WERI-Rb-1 (cell line): Measurements from ENCODE around the gene NFASC.

ENCODE experiments used
- DNase-seq: peaks from one replicate; pipeline ENCODE4 v3.0.0-alpha.2; 2020
- H3K27ac ChIP-seq: fragments of 250-450 bp; sonication (Bioruptor Pico); 2 replicates; pipeline ENCODE4 v1.5.1; 2020; ENCODE audit warnings: mild to moderate bottlenecking, moderate library complexity
- H3K27me3 ChIP-seq: fragments of 250-450 bp; sonication (Bioruptor Pico); 2 replicates; pipeline ENCODE4 v1.5.1; 2021; ENCODE audit warnings: mild to moderate bottlenecking, low read depth, moderate library complexity; ENCODE audit not compliant: insufficient read depth, severe bottlenecking
- H3K36me3 ChIP-seq: fragments of 250-450 bp; sonication (Bioruptor Pico); 2 replicates; pipeline ENCODE4 v1.5.1; 2020; ENCODE audit warnings: mild to moderate bottlenecking, moderate library complexity
- H3K4me3 ChIP-seq: 2 replicates; pipeline ENCODE4 v1.5.1; 2011; ENCODE audit warnings: low read depth, mild to moderate bottlenecking, control low read depth, low read length
- H3K9me3 ChIP-seq: fragments of 250-450 bp; sonication (Bioruptor Pico); 2 replicates; pipeline ENCODE4 v1.5.1; 2021; ENCODE audit warnings: mild to moderate bottlenecking, moderate library complexity; ENCODE audit not compliant: severe bottlenecking
- TF ChIP-seq, protein P1 (sequence below): IDR thresholded peaks from 2 replicates; pipeline ENCODE4 v1.5.1; 2011; ENCODE audit warnings: low read depth, mild to moderate bottlenecking, control low read depth, inconsistent platforms, low read length

NFASC gene

DNA sequence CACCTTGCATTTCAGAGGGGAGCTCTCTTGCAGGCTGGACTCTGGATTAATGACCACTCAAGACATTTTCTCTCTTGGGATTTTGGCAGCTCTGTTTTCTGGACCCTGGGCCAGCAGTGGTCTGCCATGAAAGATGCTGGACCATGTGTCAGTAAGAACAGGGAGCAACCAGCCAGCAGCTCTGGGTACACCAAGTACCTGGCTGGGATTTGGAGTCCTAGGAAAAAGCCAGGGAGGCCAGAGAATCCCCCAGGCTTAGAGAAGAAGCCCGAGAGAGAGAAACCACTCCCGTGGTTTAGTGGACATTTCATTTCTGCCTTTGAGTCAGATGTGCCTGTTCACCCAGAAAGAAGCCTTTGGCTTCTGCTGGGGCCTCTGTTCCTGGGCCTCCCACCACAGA lies 2.5 kb downstream of the NFASC start:
- no peak for DNase-seq
- Histone ChIP-seq H3K27ac (peak overlapping the region; percentile 38), H3K4me3 (no peak overlapping the region), H3K36me3 (peaks cover 12% of the 10 kb centered on the region; the same call in 1 of the 2 replicates), H3K27me3 (no peaks in the 10 kb centered on the region), H3K9me3 (no peaks in the 10 kb centered on the region)
- TF ChIP-seq, protein P1, sequence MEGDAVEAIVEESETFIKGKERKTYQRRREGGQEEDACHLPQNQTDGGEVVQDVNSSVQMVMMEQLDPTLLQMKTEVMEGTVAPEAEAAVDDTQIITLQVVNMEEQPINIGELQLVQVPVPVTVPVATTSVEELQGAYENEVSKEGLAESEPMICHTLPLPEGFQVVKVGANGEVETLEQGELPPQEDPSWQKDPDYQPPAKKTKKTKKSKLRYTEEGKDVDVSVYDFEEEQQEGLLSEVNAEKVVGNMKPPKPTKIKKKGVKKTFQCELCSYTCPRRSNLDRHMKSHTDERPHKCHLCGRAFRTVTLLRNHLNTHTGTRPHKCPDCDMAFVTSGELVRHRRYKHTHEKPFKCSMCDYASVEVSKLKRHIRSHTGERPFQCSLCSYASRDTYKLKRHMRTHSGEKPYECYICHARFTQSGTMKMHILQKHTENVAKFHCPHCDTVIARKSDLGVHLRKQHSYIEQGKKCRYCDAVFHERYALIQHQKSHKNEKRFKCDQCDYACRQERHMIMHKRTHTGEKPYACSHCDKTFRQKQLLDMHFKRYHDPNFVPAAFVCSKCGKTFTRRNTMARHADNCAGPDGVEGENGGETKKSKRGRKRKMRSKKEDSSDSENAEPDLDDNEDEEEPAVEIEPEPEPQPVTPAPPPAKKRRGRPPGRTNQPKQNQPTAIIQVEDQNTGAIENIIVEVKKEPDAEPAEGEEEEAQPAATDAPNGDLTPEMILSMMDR = no peak

DNA sequence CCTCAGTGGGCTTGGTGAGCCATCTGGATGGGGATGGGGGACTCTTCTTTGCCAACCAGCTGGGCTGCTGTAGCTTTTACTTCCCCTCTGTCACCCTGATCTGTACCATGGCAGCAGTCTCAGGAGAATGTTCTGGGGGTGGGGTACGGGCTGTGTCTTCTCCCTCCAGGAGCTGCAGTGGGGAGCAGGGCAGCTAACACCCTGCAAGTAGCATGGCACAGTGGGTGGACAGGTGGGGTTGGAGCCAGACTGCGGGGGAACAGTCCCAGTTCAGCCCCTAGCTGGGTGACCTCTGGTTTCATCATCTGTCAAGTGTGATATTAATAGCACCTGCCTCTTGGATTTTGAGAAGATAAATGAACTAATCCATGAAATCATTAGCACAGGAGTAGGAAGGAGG lies 3.1 kb downstream of the NFASC start:
- Histone ChIP-seq H3K27me3 (no peaks in the 10 kb centered on the region), H3K36me3 (peaks cover 12% of the 10 kb centered on the region; the same call in 1 of the 2 replicates), H3K9me3 (no peaks in the 10 kb centered on the region), H3K4me3 (no peak overlapping the region), H3K27ac (peak overlapping the region; percentile 38)
- DNase-seq = peak; percentile 62
- TF ChIP-seq, protein P1 = no peak

DNA sequence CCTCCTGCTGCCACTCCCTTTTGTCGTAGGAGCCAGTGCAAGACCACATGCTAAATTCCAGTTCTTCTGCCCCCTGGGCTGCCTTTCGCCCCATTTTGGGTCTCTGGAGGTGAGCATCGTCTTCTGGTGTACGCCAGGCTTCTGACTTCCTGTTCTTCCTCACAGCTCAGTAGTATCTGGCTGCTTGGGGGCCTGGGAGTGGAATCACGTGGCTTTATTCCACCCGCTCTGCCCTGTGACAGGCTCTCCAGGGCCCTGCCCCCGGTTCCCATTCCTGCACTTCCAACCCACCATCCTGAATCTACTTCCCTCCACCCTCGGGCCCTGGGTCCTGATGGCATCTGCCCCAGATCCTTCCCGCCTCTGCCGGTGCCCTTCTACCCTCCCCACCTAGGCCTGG lies 3.6 kb downstream of the NFASC start:
- peaks cover 12% of the 10 kb centered on the region; the same call in 1 of the 2 replicates for H3K36me3 ChIP-seq
- no peaks in the 10 kb centered on the region for H3K27me3 ChIP-seq
- no peaks in the 10 kb centered on the region for H3K9me3 ChIP-seq
- peak overlapping the region; percentile 38 for H3K27ac ChIP-seq
- DNase-seq = no peak
- TF ChIP-seq, protein P1 = no peak
- H3K4me3 ChIP-seq = no peak overlapping the region

DNA sequence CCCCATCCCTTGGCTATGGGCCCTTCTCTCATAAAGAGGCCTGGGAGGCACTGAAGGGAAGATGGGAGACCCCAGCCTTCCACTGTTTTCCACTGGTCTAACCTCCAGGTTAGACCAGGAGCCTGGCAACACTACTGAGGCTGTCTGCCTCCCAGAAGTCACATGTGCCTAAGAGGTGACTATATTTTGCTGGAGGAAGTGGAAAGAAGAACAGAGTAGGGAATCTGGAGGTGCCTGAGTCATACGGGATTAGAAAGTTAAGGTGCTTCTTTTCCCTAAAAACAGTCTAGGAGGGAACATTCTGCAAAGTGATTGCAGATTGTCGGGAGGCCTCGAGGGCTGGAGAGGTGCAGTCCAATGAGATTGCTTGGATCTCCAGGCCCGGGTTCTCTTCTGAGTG lies 4.6 kb downstream of the NFASC start:
- TF ChIP-seq, protein P1 = no peak

DNA sequence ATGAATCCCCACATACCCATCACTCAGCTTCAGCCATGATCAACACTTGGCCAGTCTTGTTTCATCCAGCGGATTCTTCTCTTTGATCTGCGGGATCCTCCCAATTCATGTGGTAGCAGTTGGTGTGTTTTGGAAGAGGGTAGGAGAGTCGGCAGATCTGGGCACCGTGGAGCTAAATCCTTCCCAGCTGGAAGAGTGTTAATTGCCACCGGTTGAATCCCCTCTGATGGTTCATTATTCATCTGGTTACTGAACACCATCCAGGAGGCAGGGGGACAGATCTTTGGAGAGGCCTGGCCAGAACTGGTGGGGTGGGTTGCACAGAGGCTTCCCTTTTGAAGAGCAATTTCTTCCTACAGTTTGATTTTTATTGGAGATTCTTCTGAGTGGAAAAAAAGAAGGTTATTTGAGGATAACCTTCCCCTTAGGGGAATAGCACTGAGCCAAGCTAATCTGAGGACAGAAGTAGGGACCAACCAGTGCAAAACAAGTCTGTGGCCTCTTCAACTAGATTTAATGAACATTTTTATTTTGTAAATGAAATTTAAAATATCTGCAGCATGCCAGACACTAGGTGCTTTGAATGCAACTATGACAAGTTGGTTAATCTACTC lies 8.1 kb downstream of the NFASC start:
- Histone ChIP-seq H3K36me3 (no peaks in the 10 kb centered on the region), H3K27me3 (no peaks in the 10 kb centered on the region), H3K27ac (no peak overlapping the region), H3K4me3 (no peak overlapping the region), H3K9me3 (no peaks in the 10 kb centered on the region)
- TF ChIP-seq, protein P1 = no peak
- DNase-seq = no peak

More for the DNA sequence above, 4.6 kb downstream of the NFASC start:
- Histone ChIP-seq H3K27ac (no peak overlapping the region), H3K9me3 (no peaks in the 10 kb centered on the region), H3K4me3 (no peak overlapping the region), H3K36me3 (peaks cover 12% of the 10 kb centered on the region; the same call in 1 of the 2 replicates), H3K27me3 (no peaks in the 10 kb centered on the region)
- no peak for DNase-seq

DNA sequence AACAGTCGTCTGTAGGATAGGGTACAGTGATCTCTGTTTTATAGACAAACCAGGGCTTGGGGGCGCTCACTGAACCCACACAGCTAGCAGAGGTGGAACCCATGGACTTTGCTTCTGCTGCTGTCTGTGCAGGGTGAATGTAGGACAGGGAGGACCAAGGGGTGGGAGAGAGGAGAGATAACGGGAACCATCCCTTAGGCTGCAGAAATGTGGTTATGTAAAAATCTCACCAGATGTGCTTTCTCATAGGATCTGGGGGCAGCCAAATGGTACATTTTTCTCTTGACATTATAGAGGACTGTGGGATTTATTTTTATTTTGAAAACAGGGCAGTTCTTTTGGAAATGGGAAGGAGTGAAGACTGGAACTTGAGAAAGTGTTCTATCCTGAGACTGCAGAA lies 8.7 kb downstream of the NFASC start:
- Histone ChIP-seq H3K4me3 (no peak overlapping the region), H3K27me3 (no peaks in the 10 kb centered on the region), H3K27ac (no peak overlapping the region), H3K9me3 (no peaks in the 10 kb centered on the region), H3K36me3 (no peaks in the 10 kb centered on the region)
- no peak for DNase-seq
- TF ChIP-seq, protein P1 = no peak
